Psoas muscle (tissue), 8 donors: ENCODE results near the gene SIK3. TPM values are rescaled to one million over a fixed set of nuclear protein-coding genes. Genes with fewer than 3 reads are reported as not detected.

Experiments
- ATAC-seq, 4 donors: fragments of 200-7000 bp; cut with Tn5 transposase; one replicate each; pipeline ENCODE4 v1.9.1; 2020; ENCODE audit warnings: moderate library complexity in 3 of 4, mild to moderate bottlenecking in 2 of 4
- DNase-seq, 2 donors: peaks; one replicate each; pipeline ENCODE4 v3.0.0-alpha.2; 2020
- H3K27ac ChIP-seq: fragments of 200-600 bp; one replicate; pipeline ENCODE4 v1.8.0; 2022
- H3K27me3 ChIP-seq, 3 donors: fragments of 200-600 bp in 1 of 3; one replicate each; pipeline versions ENCODE4 v1.6.1 to v1.8.0; 2013 to 2022; ENCODE audit warnings: low read length in 2 of 3, mild to moderate bottlenecking in 2 of 3, moderate library complexity in 1 of 3; ENCODE audit not compliant: insufficient read depth in 3 of 3
- H3K36me3 ChIP-seq, 2 donors: fragments of 200-600 bp in 1 of 2; one replicate each; pipeline versions ENCODE4 v1.6.1 to v1.8.0; 2013 to 2022; ENCODE audit warnings: low read depth in 1 of 2, mild to moderate bottlenecking in 1 of 2, moderate library complexity in 1 of 2; ENCODE audit not compliant: insufficient read depth in 1 of 2
- H3K4me1 ChIP-seq: fragments of 200-600 bp; one replicate; pipeline ENCODE4 v1.8.0; 2022
- H3K4me3 ChIP-seq: fragments of 200-600 bp; one replicate; pipeline ENCODE4 v1.8.0; 2022; ENCODE audit warnings: mild to moderate bottlenecking
- H3K9me3 ChIP-seq: fragments of 200-600 bp; one replicate; pipeline ENCODE4 v1.8.0; 2022
- CTCF ChIP-seq: fragments of 200-600 bp; IDR thresholded peaks from one replicate; pipeline ENCODE4 v1.8.0; 2022; ENCODE audit warnings: antibody characterized with exemption
- WGBS, 3 donors: extraction: QIAGEN DNeasy Blood & Tissue Kit; methylation state at CpG; one replicate each; pipeline versions ENCODE4 v1.1.6 to v1.1.7; 2013; 5-methylcytosine and 5-hydroxymethylcytosine counted together
- intact Hi-C, 2 donors: fragments of 100-400 bp; cut with DNase I; formaldehyde crosslinking; loops; one replicate each; pipeline versions ENCODE4 v1.11.0 to v1.14.2; 2022
- polyA plus RNA-seq, 3 donors: library from polyadenylated mRNA; stranded (reverse); fragments of 200-250 nt; gene quantifications; one replicate each; pipeline ENCODE4 v1.2.3, GENCODE V29; 2013
- total RNA-seq, 4 donors: library from RNA; stranded (reverse); fragmentation: NEBNext Ultra II Directional in 2 of 4; extraction: Animal tissue kit (Norgen Biotek cat#: 25700) in 2 of 4; gene quantifications; one replicate each; pipeline versions ENCODE4 v1.2.1 to v1.2.4, GENCODE V29; 2021 to 2023
- donor health status: healthy with polysubstance abuse.
- donor health status: DM: no; HTN: no; CAD: no; lungs with moderate emphysema.
- donor health status: Bipolar disorder and iron deficiency.
- donor health status: healthy.
- donor health status: DM: yes; HTN: yes; CAD: no.
- donor health status: DM: no; HTN: no; CAD: no.
- donor health status: DM: no; HTN: no; CAD: no.
- donor health status: DM: yes; HTN: yes; CAD: no.

The SIK3 gene
- total and polyA plus RNA-seq, 7 donors: 16.3 to 47.4 (median 39.8) TPM

GRCh38 chr11:116997071-116997470 lies 101.2 kb downstream of the SIK3 start:
- no peaks in the 10 kb centered on the region for H3K9me3 ChIP-seq
- no peaks in the 10 kb centered on the region for H3K27me3 ChIP-seq
- H3K36me3 ChIP-seq: no peaks in the 10 kb centered on the region
- no peak overlapping the region for H3K27ac ChIP-seq
- H3K4me1 ChIP-seq: peaks cover 32% of the 10 kb centered on the region
- no peak for ATAC-seq
- intact Hi-C loops: no loop called here
- no peak overlapping the region for H3K4me3 ChIP-seq
- 89 to 97% (median 92%) methylated on average over 2 of the region's 2 CpGs for WGBS, 3 donors
- no peak for TF ChIP-seq CTCF
- no peak for DNase-seq

- no peak for DNase-seq
- Histone ChIP-seq H3K27me3 (no peaks in the 10 kb centered on the region), H3K4me3 (no peak overlapping the region), H3K27ac (no peak overlapping the region), H3K4me1 (peaks cover 35% of the 10 kb centered on the region), H3K36me3 (no peaks in the 10 kb centered on the region), H3K9me3 (no peaks in the 10 kb centered on the region)
- WGBS, 3 donors: 35 to 59% (median 37%) methylated on average over 3 of the region's 3 CpGs
- ATAC-seq: no peak
- intact Hi-C loops: loop anchor here in 1 of 2 donors (5.0 kb wide), 1 partner anchor 103 kb away; the partner anchor contains the start of gene SIK3
- no peak for TF ChIP-seq CTCF
Observed at GRCh38 chr11:116994195-116994594, 104.0 kb downstream of the SIK3 start.

GRCh38 chr11:116993599-116993998 lies 104.6 kb downstream of the SIK3 start:
- H3K27ac ChIP-seq: no peak overlapping the region
- intact Hi-C loops: loop anchor here in 1 of 2 donors (5.0 kb wide), 1 partner anchor 104 kb away; the partner anchor contains the start of gene SIK3
- ATAC-seq (no peak), DNase-seq (no peak)
- H3K36me3 ChIP-seq: no peaks in the 10 kb centered on the region
- H3K9me3 ChIP-seq: no peaks in the 10 kb centered on the region
- peaks cover 40% of the 10 kb centered on the region for H3K4me1 ChIP-seq
- TF ChIP-seq CTCF: no peak
- no peak overlapping the region for H3K4me3 ChIP-seq
- WGBS, 3 donors: 44 to 50% (median 48%) methylated on average over 6 of the region's 6 CpGs
- H3K27me3 ChIP-seq: no peaks in the 10 kb centered on the region

- Histone ChIP-seq H3K36me3 (no peaks in the 10 kb centered on the region), H3K4me1 (peaks cover 53% of the 10 kb centered on the region), H3K27ac (no peak overlapping the region), H3K4me3 (no peak overlapping the region), H3K27me3 (no peaks in the 10 kb centered on the region), H3K9me3 (no peaks in the 10 kb centered on the region)
- no peak for DNase-seq
- WGBS, 3 donors: 93 to 100% (median 95%) methylated on average over 1 of the region's 1 CpG
- no peak for TF ChIP-seq CTCF
- intact Hi-C loops: loop anchor here in 1 of 2 donors (5.0 kb wide), 1 partner anchor 106 kb away; the partner anchor contains the start of gene SIK3
- ATAC-seq: no peak
Observed at GRCh38 chr11:116991491-116991890, 106.7 kb downstream of the SIK3 start.

GRCh38 chr11:116990811-116991210 lies 107.4 kb downstream of the SIK3 start:
- Histone ChIP-seq H3K36me3 (no peaks in the 10 kb centered on the region), H3K27me3 (no peaks in the 10 kb centered on the region), H3K4me1 (peaks cover 60% of the 10 kb centered on the region), H3K9me3 (no peaks in the 10 kb centered on the region), H3K27ac (no peak overlapping the region), H3K4me3 (no peak overlapping the region)
- no peak for TF ChIP-seq CTCF
- DNase-seq (no peak), ATAC-seq (no peak)
- intact Hi-C loops: loop anchor here in 1 of 2 donors (5.0 kb wide), 1 partner anchor 106 kb away; the partner anchor contains the start of gene SIK3
- WGBS, 3 donors: 96% methylated on average over 1 of the region's 1 CpG
